Endothelial cell (in vitro differentiated cells): ENCODE results near the gene XRCC1. TPM values are rescaled to one million over a fixed set of nuclear protein-coding genes. Genes with fewer than 3 reads are reported as not detected.
A peak's percentile ranks its signal among the peaks of the same experiment; 100 is the strongest.
"Not testable (repeated sequence)": the region's sequence is repeated elsewhere in the genome, so short reads cannot be mapped to it uniquely, and the experiment has no call there.

ENCODE experiments used
- DNase-seq: peaks from one replicate; pipeline ENCODE4 v3.0.0; 2021; ENCODE audit warnings: low spot score
- H3K27ac Mint-ChIP-seq: one replicate; pipeline ENCODE4 v1.8.0; 2021; ENCODE audit warnings: mixed read lengths, inconsistent platforms; ENCODE audit not compliant: unreplicated experiment
- H3K27me3 Mint-ChIP-seq: one replicate; pipeline ENCODE4 v1.8.0; 2021; ENCODE audit warnings: mild to moderate bottlenecking, moderate library complexity, mixed read lengths, inconsistent platforms; ENCODE audit not compliant: unreplicated experiment
- H3K36me3 Mint-ChIP-seq: one replicate; pipeline ENCODE4 v1.8.0; 2021; ENCODE audit warnings: mild to moderate bottlenecking, low read depth, mixed read lengths, inconsistent platforms; ENCODE audit not compliant: unreplicated experiment
- H3K4me1 Mint-ChIP-seq: one replicate; pipeline ENCODE4 v1.8.0; 2021; ENCODE audit warnings: mild to moderate bottlenecking, mixed read lengths, inconsistent platforms; ENCODE audit not compliant: unreplicated experiment
- H3K4me3 Mint-ChIP-seq: one replicate; pipeline ENCODE4 v1.8.0; 2021; ENCODE audit warnings: mild to moderate bottlenecking, mixed read lengths, inconsistent platforms; ENCODE audit not compliant: unreplicated experiment
- H3K9me3 Mint-ChIP-seq: one replicate; pipeline ENCODE4 v1.8.0; 2021; ENCODE audit warnings: mixed read lengths, inconsistent platforms; ENCODE audit not compliant: unreplicated experiment
- total RNA-seq: library from RNA; stranded (reverse); fragmentation: NEBNext Ultra II Directional; extraction: Animal tissue kit (Norgen Biotek cat#: 25700); gene quantifications from one replicate; pipeline ENCODE4 v1.2.1, GENCODE V29; 2021; ENCODE audit not compliant: unreplicated experiment
- TF ChIP-seq, protein P1 (sequence below): fragments of 200-600 bp; sonication (generic); IDR thresholded peaks from one replicate; pipeline ENCODE4 v1.5.0; 2021; ENCODE audit warnings: antibody characterized with exemption; ENCODE audit not compliant: unreplicated experiment

XRCC1 gene
- total RNA-seq, 1 donor from 2014 or later, result 45.1 TPM

DNA sequence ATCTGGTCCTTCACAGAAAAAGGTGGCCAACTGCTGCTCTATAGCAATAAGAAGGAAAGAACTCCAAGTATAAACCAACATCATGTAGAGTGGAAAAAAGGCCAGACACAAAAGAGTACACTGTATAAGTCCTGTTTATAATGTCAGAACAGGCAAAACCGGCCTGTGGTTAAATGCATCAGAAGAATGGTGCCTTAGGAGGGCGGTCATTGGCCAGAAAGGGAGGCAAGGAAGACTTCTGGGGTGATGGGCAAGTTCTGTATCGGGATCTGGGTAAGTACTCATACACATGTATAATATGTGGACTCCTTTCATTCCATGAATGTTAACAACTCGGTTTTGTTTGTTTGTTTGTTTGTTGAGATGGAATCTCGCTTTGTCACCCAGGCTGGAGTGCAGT, 52.4 kb downstream of the XRCC1 start:
- TF ChIP-seq, protein P1, sequence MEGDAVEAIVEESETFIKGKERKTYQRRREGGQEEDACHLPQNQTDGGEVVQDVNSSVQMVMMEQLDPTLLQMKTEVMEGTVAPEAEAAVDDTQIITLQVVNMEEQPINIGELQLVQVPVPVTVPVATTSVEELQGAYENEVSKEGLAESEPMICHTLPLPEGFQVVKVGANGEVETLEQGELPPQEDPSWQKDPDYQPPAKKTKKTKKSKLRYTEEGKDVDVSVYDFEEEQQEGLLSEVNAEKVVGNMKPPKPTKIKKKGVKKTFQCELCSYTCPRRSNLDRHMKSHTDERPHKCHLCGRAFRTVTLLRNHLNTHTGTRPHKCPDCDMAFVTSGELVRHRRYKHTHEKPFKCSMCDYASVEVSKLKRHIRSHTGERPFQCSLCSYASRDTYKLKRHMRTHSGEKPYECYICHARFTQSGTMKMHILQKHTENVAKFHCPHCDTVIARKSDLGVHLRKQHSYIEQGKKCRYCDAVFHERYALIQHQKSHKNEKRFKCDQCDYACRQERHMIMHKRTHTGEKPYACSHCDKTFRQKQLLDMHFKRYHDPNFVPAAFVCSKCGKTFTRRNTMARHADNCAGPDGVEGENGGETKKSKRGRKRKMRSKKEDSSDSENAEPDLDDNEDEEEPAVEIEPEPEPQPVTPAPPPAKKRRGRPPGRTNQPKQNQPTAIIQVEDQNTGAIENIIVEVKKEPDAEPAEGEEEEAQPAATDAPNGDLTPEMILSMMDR, result no peak
- no peaks in the 10 kb centered on the region for H3K9me3 Mint-ChIP-seq
- no peaks in the 10 kb centered on the region for H3K36me3 Mint-ChIP-seq
- peaks cover 13% of the 10 kb centered on the region for H3K4me1 Mint-ChIP-seq
- peaks cover 5% of the 10 kb centered on the region for H3K27me3 Mint-ChIP-seq
- DNase-seq, result no peak
- H3K4me3 Mint-ChIP-seq, result no peak overlapping the region
- H3K27ac Mint-ChIP-seq, result no peak overlapping the region

DNA sequence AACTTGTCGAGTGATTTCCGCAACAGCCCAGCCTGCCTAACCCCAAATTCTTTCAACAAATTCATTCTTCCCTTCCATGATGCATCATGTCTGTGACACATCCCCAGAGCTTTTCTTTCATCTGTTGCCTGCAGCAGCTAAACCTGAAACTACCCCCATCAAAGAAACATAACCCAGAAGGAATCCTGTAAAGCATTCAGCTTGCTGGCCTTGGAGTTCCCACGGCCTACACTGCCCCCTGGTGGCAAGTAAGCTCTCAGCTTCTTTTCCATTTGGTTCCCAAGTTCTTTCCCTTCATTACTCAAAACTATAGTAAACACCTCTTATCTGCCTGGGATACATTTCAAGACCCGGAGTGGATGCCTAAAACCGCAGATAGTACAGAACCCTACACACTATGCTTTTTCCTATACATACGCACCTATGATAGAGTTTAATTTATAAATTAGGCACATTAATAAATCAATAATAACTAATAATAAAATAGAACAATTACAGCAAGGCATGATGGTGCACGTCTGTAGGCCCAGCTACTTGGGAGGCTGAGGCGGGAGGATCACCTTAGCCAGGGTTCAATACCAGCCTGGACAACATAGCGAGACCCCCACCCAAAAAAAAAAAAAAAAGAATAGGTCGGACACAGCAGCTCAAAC, 55.8 kb downstream of the XRCC1 start:
- Mint-ChIP-seq H3K4me1 (peaks cover 4% of the 10 kb centered on the region), H3K27me3 (peaks cover 4% of the 10 kb centered on the region), H3K4me3 (no peak overlapping the region), H3K27ac (no peak overlapping the region), H3K9me3 (no peaks in the 10 kb centered on the region), H3K36me3 (no peaks in the 10 kb centered on the region)
- TF ChIP-seq, protein P1, result peak; percentile 87
- peak; percentile 81 for DNase-seq

DNA sequence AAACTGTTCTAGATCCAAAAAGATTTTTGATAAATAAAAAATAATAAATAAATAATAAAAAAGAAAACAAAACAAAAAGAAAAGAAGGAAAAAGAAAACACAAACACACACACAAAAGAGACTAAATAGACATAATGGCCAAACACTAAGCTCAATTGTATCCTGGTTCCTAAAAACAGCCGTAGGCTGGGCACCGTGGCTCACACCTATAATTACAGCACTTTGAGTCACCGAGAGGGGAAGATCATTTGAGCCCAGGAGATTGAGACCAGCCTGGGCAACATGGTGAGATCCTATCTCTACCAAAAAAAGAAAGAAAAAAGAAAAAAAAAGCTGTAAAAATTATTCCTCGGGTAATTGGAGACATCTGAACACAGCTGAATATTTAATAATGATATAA, 57.3 kb downstream of the XRCC1 start:
- Mint-ChIP-seq H3K9me3 (no peaks in the 10 kb centered on the region), H3K4me1 (peaks cover 4% of the 10 kb centered on the region), H3K4me3 (no peak overlapping the region), H3K27me3 (peaks cover 5% of the 10 kb centered on the region), H3K36me3 (peaks cover 6% of the 10 kb centered on the region), H3K27ac (no peak overlapping the region)
- TF ChIP-seq, protein P1, result no peak
- no peak for DNase-seq

DNA sequence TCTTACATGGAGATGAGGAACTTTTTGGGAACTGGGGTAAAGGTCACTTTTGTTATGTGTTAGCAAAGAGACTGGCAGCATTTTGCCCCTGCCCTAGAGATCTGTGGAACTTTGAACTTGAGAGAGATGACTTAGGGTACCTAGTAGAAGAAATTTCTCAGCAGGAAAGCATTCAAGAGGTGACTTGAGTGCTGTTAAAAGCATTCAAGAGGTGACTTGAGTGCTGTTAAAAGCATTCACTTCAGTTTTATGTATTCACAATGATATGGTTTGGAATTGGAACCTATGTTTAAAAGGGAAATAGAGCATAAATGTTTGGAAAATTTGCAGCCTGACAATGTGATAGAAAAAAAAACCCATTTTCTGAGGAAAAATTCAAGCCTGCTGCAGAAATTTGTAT, 62.9 kb downstream of the XRCC1 start:
- DNase-seq, H3K4me1 Mint-ChIP-seq, H3K27ac Mint-ChIP-seq, H3K9me3 Mint-ChIP-seq, H3K4me3 Mint-ChIP-seq, H3K27me3 Mint-ChIP-seq: not testable (repeated sequence)
- H3K36me3 Mint-ChIP-seq, result peaks cover 36% of the 10 kb centered on the region

DNA sequence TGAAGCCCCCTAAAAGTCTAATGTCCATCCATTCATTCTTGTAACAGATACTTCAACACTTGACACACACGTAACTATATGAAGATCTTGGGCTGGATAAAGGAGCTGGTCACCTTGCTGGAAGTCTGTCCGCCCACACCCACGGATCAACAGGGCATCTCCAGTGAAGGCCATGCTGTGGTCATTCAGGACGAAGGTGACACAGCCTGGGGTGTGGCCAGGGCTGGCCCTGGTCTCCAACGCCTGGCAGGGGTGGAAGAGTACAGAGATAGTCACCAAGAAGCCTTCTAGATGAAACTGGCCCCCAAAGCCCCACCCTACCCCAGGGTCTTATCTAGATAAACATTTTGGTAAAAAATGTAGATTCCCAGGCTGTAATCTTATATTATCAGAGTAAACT, 64.0 kb downstream of the XRCC1 start:
- peak overlapping the region; percentile 12 for H3K4me3 Mint-ChIP-seq
- TF ChIP-seq, protein P1, result no peak
- peaks cover 7% of the 10 kb centered on the region for H3K27me3 Mint-ChIP-seq
- H3K9me3 Mint-ChIP-seq, result no peaks in the 10 kb centered on the region
- H3K36me3 Mint-ChIP-seq, result peaks cover 36% of the 10 kb centered on the region
- no peak overlapping the region for H3K27ac Mint-ChIP-seq
- no peaks in the 10 kb centered on the region for H3K4me1 Mint-ChIP-seq
- no peak for DNase-seq
